HG02938 (cell line): ENCODE results near the gene TCN1.
"Not testable (repeated sequence)": the region's sequence is repeated elsewhere in the genome, so short reads cannot be mapped to it uniquely, and the experiment has no call there.

Source experiments
- ATAC-seq: cut with Tn5 transposase; IDR thresholded peaks from one replicate; pipeline ENCODE4 v1.9.1; 2021; ENCODE audit warnings: mild to moderate bottlenecking, moderate library complexity; ENCODE audit not compliant: unreplicated experiment

Gene TCN1

DNA sequence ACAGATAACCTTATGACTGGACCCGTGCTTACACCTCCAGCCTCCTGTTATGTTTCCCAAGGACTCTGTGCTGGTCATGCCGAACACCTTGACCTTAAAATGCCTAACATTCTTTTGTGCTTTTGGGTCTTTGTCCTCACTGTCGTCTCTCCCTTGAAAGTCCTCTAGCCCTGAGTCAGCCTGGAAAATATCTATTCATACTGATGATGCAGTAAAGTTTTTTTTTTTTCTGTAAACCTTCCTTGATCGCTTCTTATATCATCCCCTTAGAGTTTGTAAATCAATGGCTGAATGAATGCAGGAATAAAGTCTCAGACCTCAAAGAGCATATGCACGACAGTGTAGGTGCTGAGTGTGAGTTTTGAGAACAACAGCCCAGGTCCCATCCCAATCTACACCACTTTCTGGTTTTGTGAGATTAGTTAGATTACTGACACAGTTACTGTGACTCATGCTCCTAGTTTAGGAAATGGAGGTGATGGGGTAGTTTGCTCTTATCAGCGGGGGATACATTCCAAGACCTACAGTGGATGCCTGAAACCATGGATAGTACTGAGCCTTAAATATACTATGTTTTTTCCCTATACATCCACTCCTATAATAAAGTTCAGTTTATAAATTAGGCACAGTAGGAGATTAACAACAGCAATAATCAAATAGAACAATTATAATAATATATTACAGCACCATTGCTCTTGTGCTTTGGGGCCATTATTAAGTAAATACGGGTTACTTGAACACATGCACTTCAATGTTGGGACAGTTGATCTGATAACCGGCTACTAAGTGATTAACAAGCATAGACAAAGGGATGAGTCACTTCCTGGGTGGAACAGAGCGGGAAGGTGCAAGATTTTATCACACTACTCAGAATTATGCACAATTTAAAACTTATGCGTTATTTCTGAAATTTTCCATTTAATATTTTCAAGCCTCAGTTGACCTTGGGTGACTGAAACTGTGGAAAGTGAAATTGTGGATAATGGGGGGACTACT lies 8.6 kb downstream of the TCN1 start:
- no peak for ATAC-seq

DNA sequence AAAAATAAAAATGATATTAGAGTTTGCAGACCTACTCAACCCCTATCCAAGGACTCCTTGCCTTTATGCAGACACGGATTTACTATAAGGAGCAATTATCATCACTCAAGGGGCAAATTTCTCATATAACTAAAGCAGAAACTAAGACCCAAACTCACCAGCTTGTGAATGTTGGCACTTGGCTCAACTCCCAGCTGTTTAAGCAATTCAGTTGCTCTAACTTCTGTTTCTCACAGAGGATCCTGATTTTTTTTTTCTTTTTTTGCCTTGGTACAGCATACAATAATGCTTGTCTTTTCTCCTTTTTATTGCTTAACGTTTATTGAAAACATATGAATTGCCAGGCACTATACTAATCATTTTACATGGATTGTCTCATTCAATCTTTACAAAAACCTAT lies 11.4 kb downstream of the TCN1 start:
- ATAC-seq = no peak

DNA sequence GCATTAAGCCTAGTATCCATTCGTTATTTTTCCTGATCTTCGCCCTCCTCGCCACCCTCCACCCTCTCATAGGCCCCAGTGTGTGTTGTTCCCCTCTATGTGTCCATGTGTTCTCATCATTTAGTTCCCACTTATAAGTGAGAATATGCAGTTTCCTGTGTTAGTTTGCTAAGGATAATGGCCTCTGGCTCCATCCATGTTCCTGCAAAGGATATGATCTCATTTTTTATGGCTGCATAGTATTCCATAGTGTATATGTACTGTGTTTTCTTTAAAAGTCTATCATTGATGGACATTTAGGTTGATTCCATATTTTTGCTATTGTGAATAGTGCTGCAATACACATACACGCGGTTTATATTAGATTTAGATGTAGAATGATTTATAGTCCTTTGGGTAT lies 14.9 kb downstream of the TCN1 start:
- ATAC-seq = not testable (repeated sequence)

DNA sequence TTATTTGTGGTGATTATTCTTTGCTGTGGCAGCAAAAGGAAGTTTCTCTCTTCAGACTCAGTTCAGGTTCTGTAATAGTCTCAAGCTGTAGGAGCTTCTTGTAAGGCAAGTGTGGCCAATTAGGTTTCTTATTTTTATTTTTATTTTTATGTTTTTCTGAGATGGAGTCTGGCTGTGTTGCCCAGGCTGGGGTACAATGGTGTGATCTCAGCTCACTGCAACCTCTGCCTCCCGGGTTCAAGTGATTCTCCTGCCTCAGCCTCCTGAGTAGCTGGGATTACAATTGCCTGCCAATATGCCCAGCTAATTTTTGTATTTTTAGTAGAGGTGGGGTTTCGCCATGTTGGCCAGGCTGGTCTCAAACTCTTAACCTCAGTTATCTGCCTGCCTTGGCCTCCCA lies 16.7 kb downstream of the TCN1 start:
- ATAC-seq = not testable (repeated sequence)

DNA sequence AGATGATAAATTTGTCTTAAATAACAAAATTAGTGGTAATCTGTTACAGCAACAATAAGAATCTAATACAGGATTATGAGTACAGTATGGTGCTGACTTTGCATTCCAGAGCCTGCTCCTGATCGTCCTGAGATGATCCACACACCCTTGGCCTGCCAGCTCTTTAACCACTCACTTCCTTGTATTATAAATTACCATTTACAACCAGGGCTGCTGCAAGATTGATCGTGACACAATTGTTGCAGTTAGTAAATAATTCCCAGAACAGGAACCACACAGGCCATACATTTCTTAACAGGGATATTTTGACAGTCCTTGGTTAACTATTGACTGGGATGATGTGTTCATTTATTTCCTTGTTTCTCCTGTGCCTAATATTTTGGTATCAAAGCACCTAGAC lies 17.2 kb downstream of the TCN1 start:
- no peak for ATAC-seq

DNA sequence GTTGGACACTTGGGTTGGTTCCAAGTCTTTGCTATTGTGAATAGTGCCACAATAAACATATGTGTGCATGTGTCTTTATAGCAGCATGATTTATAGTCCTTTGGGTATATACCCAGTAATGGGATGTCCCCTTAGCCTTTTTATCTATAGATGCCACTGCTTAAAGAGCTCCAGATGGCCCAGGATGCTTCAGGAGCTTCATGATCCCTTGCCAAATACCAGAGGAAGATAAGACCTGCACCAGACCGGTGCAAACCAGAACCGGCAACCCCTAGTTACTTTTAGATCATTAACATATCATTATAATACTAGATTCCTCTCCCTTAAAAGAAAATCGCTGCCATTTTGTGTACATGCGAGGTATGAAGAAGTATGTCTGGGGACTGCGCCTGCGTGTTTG lies 17.8 kb downstream of the TCN1 start:
- ATAC-seq = not testable (repeated sequence)

DNA sequence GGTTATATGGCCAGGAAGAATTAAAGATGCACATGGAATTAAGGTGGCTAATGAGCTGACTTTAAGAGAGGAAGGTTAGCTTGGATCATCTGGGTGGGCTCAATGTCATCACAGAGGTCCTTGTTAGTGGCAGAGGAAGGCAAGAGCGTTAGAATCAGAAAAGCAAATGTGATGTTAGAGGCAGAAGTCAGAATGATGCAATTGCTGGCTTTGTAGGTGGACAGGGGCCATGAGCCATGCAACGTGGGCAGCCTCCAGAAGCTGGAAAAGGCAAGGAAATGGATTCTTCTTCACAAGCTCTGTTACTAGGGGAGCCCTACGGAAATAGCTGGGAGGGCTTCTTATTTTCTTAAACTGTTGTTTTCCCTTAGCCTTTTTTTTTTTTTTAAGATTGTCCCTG lies 18.7 kb downstream of the TCN1 start:
- no peak for ATAC-seq

DNA sequence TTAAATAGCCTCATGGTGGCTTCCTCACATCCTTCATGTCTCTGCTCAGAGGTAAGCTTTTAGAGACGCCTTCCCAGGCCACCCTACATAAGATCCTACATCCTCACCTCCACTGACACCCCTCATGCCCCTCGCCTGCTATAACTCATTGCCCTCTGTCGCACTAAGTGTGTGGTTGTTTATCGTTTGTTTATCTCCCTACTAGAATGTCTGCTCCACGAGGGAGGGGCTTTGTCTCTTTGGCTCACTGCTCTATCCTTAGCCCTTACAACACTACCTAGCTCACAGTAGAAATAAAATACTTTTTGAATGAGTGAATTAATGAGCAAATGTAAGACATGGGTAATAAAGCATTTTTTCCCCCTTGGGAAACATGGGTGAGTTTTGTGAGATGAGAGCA lies 19.7 kb downstream of the TCN1 start:
- no peak for ATAC-seq

DNA sequence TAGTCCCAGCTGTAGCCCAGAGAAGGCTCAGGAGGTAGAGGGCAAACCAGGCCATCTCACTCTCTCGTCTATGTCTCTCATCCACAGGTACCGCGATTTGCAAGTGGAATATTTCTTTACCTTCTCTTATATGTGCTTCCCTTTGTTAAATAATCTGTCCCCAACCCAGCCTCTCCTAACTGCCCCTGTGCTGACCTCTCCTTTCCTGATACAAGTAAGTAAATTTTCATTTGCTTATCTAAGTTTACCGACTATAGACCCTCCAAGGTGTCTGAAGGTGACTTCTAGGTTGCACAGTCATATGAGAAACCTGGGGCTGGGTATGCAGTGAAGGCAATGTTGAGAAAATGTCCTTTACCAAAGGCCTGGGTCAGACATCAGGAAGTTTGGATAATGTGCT lies 20.9 kb downstream of the TCN1 start, which contains the start of gene CBLIF:
Gene CBLIF (minus strand): TSS at position 101 of the 400 bp plus-strand sequence. CDS start 46 bp downstream, at position 55.
- no peak for ATAC-seq

DNA sequence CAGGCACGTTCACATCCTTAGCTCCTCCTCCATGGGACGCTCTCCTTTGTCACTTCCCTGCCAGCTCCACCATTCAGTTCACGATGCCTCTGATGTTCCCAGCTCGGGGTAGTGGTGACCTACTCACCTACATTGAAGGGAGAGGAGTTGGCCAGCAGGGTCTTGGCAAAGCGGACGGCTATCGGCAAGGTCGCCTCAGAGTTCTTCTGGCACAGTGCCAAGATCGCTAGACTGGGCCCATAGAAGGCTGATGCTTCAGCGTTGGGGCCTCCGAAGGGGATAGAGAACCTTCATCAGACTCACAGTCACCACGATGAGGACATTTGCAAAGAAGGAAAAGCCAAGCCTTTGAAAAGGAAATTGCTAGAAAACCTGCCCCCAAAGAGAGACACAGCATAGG lies 24.0 kb downstream of the TCN1 start:
- no peak for ATAC-seq

DNA sequence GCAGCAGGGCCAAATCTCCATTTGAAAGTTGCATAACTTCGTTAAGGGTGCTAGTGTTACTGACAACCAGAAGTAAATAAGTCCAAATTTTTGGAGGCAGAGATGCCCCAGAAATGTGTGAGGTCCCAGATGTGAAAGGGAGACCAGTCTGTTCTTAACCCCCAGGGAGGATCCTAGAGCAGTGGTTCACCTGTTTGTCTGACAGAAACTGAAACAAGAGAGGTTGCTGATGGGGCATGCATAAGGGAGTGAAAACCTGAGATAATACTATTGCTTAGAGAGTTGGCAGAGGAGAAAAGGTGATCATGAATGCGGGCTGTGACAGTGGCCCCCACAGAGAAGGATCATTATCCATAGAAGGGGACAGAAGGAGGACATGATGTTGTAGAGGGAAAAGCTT lies 24.8 kb downstream of the TCN1 start:
- ATAC-seq = no peak

DNA sequence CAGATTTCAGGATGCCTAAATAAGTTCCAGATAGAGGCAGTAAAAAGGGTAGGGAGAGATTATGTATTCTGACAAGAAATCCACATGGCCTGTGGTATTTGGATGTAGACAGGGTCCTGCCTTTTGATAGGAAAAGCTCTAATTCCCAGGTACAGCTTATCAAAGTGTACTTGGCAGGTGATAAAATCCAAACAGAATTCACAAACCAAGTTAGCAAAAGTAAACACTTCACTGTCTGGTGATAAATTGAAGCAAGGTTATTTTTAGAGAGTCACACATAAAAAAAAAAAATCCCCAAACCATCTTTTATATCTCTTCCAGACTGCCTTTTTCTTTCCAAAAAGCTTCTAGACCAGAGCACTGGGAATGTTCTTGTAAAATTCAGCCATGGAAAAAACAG lies 26.7 kb downstream of the TCN1 start:
- ATAC-seq = no peak

DNA sequence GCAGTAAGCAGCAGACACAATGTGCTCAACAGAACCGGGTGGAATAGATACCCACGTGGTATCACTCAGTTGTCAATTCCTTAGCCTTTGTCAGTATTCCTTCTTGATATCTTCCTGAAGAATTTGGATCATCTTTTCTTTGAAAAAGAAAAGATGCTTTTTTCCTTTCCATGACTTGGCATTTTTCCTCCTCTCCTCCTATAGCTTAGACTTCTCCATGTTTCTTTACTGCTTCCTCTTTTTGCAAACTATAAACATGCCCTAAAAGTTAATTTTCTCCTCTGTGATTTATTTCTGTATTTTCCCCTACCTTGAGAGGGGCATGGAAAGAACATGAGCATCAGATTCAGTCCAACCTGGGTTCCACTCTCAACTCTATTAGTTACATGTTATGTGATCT lies 32.7 kb downstream of the TCN1 start:
- no peak for ATAC-seq

DNA sequence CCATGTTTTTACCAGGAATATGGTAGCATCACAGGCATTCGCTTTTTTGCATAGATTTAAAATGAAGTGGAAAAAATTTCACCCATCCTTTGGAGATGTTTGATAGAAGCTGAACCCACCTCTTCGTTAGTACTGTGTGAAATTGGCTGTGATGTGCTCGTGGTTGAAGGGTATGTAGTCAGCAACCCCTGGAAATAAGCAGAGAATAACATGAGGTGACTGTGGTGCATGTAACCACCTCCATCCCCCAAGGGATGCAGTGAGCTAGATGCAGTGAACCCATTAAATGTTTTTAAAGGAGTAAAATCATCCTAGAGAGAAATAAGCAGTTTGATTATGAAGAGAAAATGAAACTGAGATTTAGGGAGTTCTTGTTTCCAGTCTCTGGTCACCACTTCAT lies 36.9 kb downstream of the TCN1 start:
- ATAC-seq = no peak

DNA sequence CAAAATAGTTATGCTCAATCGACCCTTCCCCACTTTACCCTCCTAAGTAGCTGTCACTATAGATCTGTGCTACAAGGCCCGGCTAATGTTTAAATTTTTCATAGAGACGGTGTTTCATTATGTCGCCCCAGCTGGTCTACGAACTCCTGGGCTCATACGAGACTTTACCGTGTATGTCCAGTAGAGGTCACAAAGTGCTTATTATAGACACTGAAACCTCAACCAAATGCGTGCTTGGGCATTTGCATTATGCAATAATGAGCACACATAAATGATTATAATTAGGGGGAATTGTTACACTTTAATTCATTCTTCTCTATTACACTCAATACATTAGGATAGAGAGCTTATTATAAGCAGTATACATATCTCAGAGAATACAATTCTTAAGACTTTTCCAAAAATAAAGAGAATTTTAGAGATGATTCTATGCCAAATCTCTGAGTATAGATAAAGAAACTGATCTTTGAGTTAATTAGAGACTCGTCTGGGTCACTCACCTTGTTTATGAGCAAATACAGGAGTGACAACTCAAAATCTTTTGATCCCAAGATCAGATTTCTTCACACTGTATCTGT lies 43.2 kb downstream of the TCN1 start:
- peak; percentile 86 for ATAC-seq

DNA sequence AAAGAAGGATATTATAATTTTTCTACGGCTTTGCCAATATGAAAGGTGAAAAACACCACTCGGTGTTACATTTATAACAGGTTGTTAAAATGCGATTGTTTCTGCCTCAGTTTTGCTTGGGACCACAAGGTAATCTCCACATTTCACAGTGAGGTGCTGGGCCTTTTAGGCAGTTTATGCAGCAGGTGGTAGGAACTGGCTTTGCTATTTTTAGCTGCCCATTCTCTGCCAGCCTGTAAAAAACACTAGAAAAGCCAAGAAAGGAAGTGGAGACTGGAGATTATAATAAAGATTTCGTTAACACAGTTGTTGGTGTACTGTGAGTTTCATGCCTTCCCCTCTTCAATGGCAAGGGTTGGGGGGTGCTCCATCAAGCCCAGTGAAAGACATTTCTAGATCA lies 47.7 kb downstream of the TCN1 start:
- ATAC-seq = no peak

DNA sequence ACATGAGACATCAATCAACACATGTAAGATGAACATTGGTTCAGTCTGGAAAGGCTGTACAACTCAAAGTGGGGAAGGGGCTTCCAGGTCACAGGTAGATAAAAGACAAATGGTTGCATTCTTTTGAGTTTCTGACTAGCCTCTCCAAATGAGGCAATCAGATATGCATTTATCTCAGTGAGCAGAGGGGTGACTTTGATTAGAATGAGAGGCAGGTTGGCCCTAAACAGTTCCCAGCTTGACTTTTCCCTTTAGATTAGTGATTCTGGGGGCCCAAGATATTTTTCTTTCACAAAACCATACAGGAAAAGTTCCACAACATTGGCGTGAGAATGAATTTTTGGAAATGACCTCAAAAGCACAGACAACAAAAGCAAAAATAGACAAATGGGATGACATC lies 49.9 kb downstream of the TCN1 start:
- ATAC-seq = not testable (repeated sequence)

DNA sequence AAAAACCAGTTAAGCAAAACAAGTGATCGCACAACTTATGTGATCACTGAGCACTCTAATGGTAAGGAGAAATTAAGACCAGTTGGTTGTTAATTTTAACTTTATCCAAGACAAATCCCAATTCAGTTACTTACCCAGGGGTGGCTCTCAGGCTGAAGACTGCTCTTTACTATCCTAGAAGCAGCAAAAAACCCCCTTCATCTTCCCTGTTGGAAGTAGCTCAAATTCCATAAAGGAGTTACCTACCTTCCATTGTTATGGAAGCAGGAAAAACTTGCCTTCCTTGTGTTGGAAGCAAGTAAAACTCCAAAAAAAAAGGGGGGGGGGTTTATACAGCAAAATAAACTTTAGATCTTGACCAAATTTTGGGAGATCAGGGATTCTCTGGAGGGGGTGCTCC lies 50.5 kb downstream of the TCN1 start:
- no peak for ATAC-seq

DNA sequence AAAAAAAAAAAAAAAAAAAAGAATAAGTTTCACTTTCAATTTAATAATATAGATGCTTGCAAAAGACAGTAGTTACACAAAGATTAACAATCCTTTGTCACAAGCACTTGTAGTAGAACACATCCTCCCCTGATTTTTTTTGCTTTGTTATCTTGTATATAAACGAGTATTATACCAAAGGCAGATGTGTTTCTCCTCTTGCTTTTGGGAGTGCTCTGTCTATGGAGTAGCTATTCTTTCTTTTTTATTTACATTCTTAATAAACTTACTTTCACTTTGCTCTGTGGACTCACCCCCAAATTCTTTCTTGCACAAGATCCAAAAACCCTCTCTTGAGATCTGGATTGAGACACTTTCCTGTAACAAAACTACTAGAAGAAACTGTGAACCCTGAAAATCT lies 52.3 kb downstream of the TCN1 start:
- ATAC-seq = no peak

DNA sequence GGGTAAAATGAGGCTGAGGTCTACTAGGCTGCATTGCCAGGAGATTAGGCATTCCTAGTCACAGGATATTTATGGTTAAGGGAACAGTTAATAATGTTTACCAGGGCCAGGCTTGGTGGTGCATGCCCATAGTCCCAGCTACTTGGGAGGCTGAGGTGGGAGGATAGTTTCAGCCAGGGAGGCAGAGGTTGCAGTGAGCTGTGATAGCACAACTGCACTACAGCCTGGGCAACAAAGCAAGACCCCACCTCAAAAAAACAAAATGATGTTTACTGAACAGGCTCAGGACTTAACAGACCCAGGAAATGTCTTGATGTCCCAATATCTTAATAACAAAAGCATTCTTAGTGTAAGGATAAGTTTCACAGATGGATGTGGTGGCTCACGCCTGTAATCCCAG lies 52.9 kb downstream of the TCN1 start:
- no peak for ATAC-seq

DNA sequence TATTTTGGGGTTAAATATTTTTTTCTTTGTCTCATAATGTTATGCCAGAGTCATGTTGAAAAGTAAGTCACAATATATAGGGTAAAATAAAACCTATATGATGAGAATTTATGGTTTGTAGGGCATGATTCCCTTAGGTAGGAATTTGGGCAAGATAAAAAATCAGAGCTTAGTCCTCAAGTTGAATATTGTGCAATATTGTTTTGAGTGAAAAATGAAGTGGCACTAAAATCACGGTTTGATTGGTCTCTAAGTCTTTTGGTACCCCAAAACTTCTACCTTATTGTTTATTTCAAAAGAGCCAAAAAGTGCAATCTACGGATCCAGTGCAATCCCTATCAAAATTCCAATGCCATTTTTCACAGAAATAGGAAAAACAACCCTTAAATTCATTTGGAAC lies 54.1 kb downstream of the TCN1 start:
- no peak for ATAC-seq

DNA sequence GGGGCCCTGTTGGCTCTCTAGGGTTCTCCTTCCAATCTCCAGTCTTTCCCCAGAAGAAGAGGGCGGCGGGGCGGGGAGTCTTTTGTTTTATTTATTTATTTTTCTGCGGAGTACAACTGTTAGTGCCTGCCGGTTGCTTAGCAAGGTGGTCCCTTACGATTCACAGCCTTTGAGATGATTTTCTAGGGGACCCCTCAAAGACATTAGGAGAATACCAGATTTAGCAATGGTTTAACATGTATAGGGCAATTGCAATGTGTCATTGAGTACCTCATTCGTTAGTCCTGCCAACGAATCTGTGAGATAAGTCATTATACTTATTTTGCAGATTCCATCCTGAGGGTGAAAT lies 55.4 kb downstream of the TCN1 start:
- ATAC-seq = no peak
